Measurements from ENCODE around the gene MED9. TPM values are rescaled to one million over a fixed set of nuclear protein-coding genes. Genes with fewer than 3 reads are reported as not detected.
"Not testable (repeated sequence)": the region's sequence is repeated elsewhere in the genome, so short reads cannot be mapped to it uniquely, and the experiment has no call there.

MED9 gene
- total RNA-seq, 1 experiment from 2014 or later, result 28.3 TPM

- Histone ChIP-seq H3K4me3 (ENCODE audit: low read length) (no peak overlapping the region), H3K4me1 (ENCODE audit: insufficient read depth, low read length) (peaks cover 2% of the 10 kb centered on the region; the same call in 1 of the 2 replicates), H3K9me3 (ENCODE audit: low read length) (no peaks in the 10 kb centered on the region), H3K27ac (ENCODE audit: low read length) (no peak overlapping the region), H4K20me1 (ENCODE audit: low read length) (no peaks in the 10 kb centered on the region), H3K9ac (ENCODE audit: low read length) (no peak overlapping the region), H3F3A (ENCODE audit: low read length, unreplicated experiment) (no peaks in the 10 kb centered on the region), H3K36me3 (ENCODE audit: low read depth, low read length) (no peaks in the 10 kb centered on the region), H3K27me3 (ENCODE audit: low read length) (no peaks in the 10 kb centered on the region), H3K4me2 (ENCODE audit: low read length) (no peak overlapping the region), H3K79me2 (ENCODE audit: low read length) (no peaks in the 10 kb centered on the region), H3K9me2 (replicated peaks; ENCODE audit: low read length) (no peaks in the 10 kb centered on the region), H2AFZ (ENCODE audit: low read length) (no peak overlapping the region)
- no peak for ATAC-seq
- POLR2A ChIA-PET (ENCODE audit: unreplicated experiment), result no interaction called here
- no peak for DNase-seq
- no peak for TF ChIP-seq CTCF (conservative IDR thresholded peaks at IDR 0.05; ENCODE audit: low read depth, low read length)
- TF ChIP-seq EZH2 (IDR thresholded peaks at IDR 0.05; ENCODE audit: low read length, unreplicated experiment), result no peak
- no peak for TF ChIP-seq EZH2phosphoT487 (IDR thresholded peaks at IDR 0.05; ENCODE audit: borderline replicate concordance, low read length)
- CTCF ChIA-PET, result no interaction called here
- BruUV-seq (replicated peaks), result no TSS peak
- intact Hi-C loops (cut with micrococcal nuclease), result no loop called here
Observed at GRCh38 chr17:17453088-17453487, 23.7 kb upstream of the MED9 start.

GRCh38 chr17:17454276-17454675 lies 22.5 kb upstream of the MED9 start:
- H3K9ac ChIP-seq (ENCODE audit: low read length), result no peak overlapping the region
- H4K20me1 ChIP-seq (ENCODE audit: low read length), result no peaks in the 10 kb centered on the region
- no peak overlapping the region for H2AFZ ChIP-seq (ENCODE audit: low read length)
- intact Hi-C loops (cut with micrococcal nuclease), result no loop called here
- H3F3A ChIP-seq (ENCODE audit: low read length, unreplicated experiment), result no peaks in the 10 kb centered on the region
- TF ChIP-seq CTCF (conservative IDR thresholded peaks at IDR 0.05; ENCODE audit: low read depth, low read length) (no peak), EZH2phosphoT487 (IDR thresholded peaks at IDR 0.05; ENCODE audit: borderline replicate concordance, low read length) (no peak), EZH2 (IDR thresholded peaks at IDR 0.05; ENCODE audit: low read length, unreplicated experiment) (no peak)
- no TSS peak for BruUV-seq (replicated peaks)
- H3K79me2 ChIP-seq (ENCODE audit: low read length), result no peaks in the 10 kb centered on the region
- no peaks in the 10 kb centered on the region for H3K36me3 ChIP-seq (ENCODE audit: low read depth, low read length)
- no peaks in the 10 kb centered on the region for H3K9me3 ChIP-seq (ENCODE audit: low read length)
- ATAC-seq (no peak), DNase-seq (no peak)
- no peaks in the 10 kb centered on the region for H3K4me1 ChIP-seq (ENCODE audit: insufficient read depth, low read length)
- H3K4me2 ChIP-seq (ENCODE audit: low read length), result no peak overlapping the region
- no peaks in the 10 kb centered on the region for H3K9me2 ChIP-seq (replicated peaks; ENCODE audit: low read length)
- CTCF ChIA-PET, result no interaction called here
- no peaks in the 10 kb centered on the region for H3K27me3 ChIP-seq (ENCODE audit: low read length)
- no peak overlapping the region for H3K4me3 ChIP-seq (ENCODE audit: low read length)
- POLR2A ChIA-PET (ENCODE audit: unreplicated experiment), result no interaction called here
- no peak overlapping the region for H3K27ac ChIP-seq (ENCODE audit: low read length)

- DNase-seq; H3K9me2 ChIP-seq (replicated peaks; ENCODE audit: low read length); H3F3A ChIP-seq (ENCODE audit: low read length, unreplicated experiment); H3K36me3 ChIP-seq (ENCODE audit: low read depth, low read length); H3K4me1 ChIP-seq (ENCODE audit: insufficient read depth, low read length); H3K4me3 ChIP-seq (ENCODE audit: low read length); ATAC-seq; CTCF ChIA-PET; H3K4me2 ChIP-seq (ENCODE audit: low read length); BruUV-seq (replicated peaks); H3K9me3 ChIP-seq (ENCODE audit: low read length); H3K27ac ChIP-seq (ENCODE audit: low read length); H3K9ac ChIP-seq (ENCODE audit: low read length); H3K79me2 ChIP-seq (ENCODE audit: low read length); POLR2A ChIA-PET (ENCODE audit: unreplicated experiment); H2AFZ ChIP-seq (ENCODE audit: low read length); intact Hi-C loops (cut with micrococcal nuclease); H3K27me3 ChIP-seq (ENCODE audit: low read length); H4K20me1 ChIP-seq (ENCODE audit: low read length): not testable (repeated sequence)
Observed at GRCh38 chr17:17454700-17455099, 22.1 kb upstream of the MED9 start.

All from PC-3 (cell line).